ENCODE results near the gene RECK.

DNA sequence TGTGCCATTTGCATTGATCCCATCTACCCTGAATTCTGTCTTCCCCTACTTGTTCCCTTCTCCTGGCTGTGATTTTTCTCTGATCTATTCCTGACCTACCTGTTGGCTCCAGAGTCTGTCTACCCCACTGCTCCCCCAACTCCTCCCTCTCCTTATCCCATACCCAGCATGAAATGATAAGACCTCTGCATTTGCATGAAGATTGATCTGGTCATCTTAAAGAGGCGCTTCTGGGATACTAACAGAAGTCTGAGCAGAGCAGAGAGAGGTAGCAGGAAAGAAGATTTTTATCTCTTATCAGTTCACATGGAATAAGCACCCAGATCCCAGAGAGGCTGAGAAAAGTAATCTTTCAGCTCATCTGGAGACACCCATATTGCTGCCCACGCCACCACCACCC, 81.5 kb downstream of the RECK start:
- TF ChIP-seq, protein P1, sequence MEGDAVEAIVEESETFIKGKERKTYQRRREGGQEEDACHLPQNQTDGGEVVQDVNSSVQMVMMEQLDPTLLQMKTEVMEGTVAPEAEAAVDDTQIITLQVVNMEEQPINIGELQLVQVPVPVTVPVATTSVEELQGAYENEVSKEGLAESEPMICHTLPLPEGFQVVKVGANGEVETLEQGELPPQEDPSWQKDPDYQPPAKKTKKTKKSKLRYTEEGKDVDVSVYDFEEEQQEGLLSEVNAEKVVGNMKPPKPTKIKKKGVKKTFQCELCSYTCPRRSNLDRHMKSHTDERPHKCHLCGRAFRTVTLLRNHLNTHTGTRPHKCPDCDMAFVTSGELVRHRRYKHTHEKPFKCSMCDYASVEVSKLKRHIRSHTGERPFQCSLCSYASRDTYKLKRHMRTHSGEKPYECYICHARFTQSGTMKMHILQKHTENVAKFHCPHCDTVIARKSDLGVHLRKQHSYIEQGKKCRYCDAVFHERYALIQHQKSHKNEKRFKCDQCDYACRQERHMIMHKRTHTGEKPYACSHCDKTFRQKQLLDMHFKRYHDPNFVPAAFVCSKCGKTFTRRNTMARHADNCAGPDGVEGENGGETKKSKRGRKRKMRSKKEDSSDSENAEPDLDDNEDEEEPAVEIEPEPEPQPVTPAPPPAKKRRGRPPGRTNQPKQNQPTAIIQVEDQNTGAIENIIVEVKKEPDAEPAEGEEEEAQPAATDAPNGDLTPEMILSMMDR (IDR thresholded peaks at IDR 0.05) = no peak
- TF ChIP-seq, protein P2, sequence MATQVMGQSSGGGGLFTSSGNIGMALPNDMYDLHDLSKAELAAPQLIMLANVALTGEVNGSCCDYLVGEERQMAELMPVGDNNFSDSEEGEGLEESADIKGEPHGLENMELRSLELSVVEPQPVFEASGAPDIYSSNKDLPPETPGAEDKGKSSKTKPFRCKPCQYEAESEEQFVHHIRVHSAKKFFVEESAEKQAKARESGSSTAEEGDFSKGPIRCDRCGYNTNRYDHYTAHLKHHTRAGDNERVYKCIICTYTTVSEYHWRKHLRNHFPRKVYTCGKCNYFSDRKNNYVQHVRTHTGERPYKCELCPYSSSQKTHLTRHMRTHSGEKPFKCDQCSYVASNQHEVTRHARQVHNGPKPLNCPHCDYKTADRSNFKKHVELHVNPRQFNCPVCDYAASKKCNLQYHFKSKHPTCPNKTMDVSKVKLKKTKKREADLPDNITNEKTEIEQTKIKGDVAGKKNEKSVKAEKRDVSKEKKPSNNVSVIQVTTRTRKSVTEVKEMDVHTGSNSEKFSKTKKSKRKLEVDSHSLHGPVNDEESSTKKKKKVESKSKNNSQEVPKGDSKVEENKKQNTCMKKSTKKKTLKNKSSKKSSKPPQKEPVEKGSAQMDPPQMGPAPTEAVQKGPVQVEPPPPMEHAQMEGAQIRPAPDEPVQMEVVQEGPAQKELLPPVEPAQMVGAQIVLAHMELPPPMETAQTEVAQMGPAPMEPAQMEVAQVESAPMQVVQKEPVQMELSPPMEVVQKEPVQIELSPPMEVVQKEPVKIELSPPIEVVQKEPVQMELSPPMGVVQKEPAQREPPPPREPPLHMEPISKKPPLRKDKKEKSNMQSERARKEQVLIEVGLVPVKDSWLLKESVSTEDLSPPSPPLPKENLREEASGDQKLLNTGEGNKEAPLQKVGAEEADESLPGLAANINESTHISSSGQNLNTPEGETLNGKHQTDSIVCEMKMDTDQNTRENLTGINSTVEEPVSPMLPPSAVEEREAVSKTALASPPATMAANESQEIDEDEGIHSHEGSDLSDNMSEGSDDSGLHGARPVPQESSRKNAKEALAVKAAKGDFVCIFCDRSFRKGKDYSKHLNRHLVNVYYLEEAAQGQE (IDR thresholded peaks at IDR 0.05; ENCODE audit: insufficient read depth in 1 of 2, low read depth in 2 of 2, low read length in 1 of 2) = no peak
- no peak for TF ChIP-seq SIN3A (IDR thresholded peaks at IDR 0.05; ENCODE audit: borderline replicate concordance, insufficient read depth, low read depth, low read length)
